ENCODE data around the gene RGS11. TPM values are rescaled to one million over a fixed set of nuclear protein-coding genes. Genes with fewer than 3 reads are reported as not detected.
A peak's percentile ranks its signal among the peaks of the same experiment; 100 is the strongest.

RGS11 gene
- total RNA-seq, 2 experiments from 2014 or later: 0.10 to 0.40 TPM

- H3K9me3 Mint-ChIP-seq: no peaks in the 10 kb centered on the region
- ChIA-PET CTCF (interaction anchor here (1.3 kb wide), 1 partner anchor 202 kb away, joined by 4 read pairs; no protein-coding TSS in a partner anchor), POLR2A (interaction anchor here (1.0 to 1.2 kb wide), 2 partner anchors 43 to 74 kb away, joined by 3 read pairs; partner anchors contain the start of gene AXIN1)
- no peaks in the 10 kb centered on the region for H3K27me3 Mint-ChIP-seq
- peaks cover 9% of the 10 kb centered on the region for H3K4me1 Mint-ChIP-seq
- H3K4me3 Mint-ChIP-seq: no peak overlapping the region
- H3K27ac Mint-ChIP-seq: no peak overlapping the region
- peak; percentile 26 for DNase-seq
- peaks cover 11% of the 10 kb centered on the region for H3K36me3 Mint-ChIP-seq (ENCODE audit: low read depth)
These were observed 33.7 kb upstream of the RGS11 start for GRCh38 chr16:309476-309875.

- Mint-ChIP-seq H3K27me3 (no peaks in the 10 kb centered on the region), H3K36me3 (ENCODE audit: low read depth) (peaks cover 11% of the 10 kb centered on the region), H3K27ac (no peak overlapping the region), H3K9me3 (no peaks in the 10 kb centered on the region), H3K4me1 (peaks cover 9% of the 10 kb centered on the region), H3K4me3 (no peak overlapping the region)
- POLR2A ChIA-PET: no interaction called here
- no peak for DNase-seq
- CTCF ChIA-PET: no interaction called here
These were observed 32.1 kb upstream of the RGS11 start for GRCh38 chr16:307691-308312.

- Mint-ChIP-seq H3K4me1 (peaks cover 9% of the 10 kb centered on the region), H3K27ac (no peak overlapping the region), H3K4me3 (no peak overlapping the region), H3K27me3 (no peaks in the 10 kb centered on the region), H3K9me3 (no peaks in the 10 kb centered on the region), H3K36me3 (ENCODE audit: low read depth) (peaks cover 5% of the 10 kb centered on the region)
- CTCF ChIA-PET: no interaction called here
- POLR2A ChIA-PET: no interaction called here
- DNase-seq: no peak
These were observed 31.2 kb upstream of the RGS11 start for GRCh38 chr16:306911-307370.

GRCh38 chr16:305916-306626, 30.3 kb upstream of the RGS11 start:
- ChIA-PET POLR2A (no interaction called here), CTCF (no interaction called here)
- Mint-ChIP-seq H3K4me3 (no peak overlapping the region), H3K27me3 (no peaks in the 10 kb centered on the region), H3K36me3 (ENCODE audit: low read depth) (peaks cover 3% of the 10 kb centered on the region), H3K27ac (no peak overlapping the region), H3K4me1 (peaks cover 9% of the 10 kb centered on the region), H3K9me3 (no peaks in the 10 kb centered on the region)
- no peak for DNase-seq

GRCh38 chr16:303760-304505, 28.2 kb upstream of the RGS11 start:
- Mint-ChIP-seq H3K9me3 (no peaks in the 10 kb centered on the region), H3K27ac (no peak overlapping the region), H3K27me3 (no peaks in the 10 kb centered on the region), H3K4me3 (no peak overlapping the region), H3K36me3 (ENCODE audit: low read depth) (no peaks in the 10 kb centered on the region), H3K4me1 (peaks cover 2% of the 10 kb centered on the region)
- ChIA-PET CTCF (no interaction called here), POLR2A (no interaction called here)
- DNase-seq: no peak

GRCh38 chr16:301950-302349, 26.2 kb upstream of the RGS11 start:
- Mint-ChIP-seq H3K27me3 (no peaks in the 10 kb centered on the region), H3K36me3 (ENCODE audit: low read depth) (no peaks in the 10 kb centered on the region), H3K27ac (no peak overlapping the region), H3K4me3 (no peak overlapping the region), H3K4me1 (no peaks in the 10 kb centered on the region), H3K9me3 (no peaks in the 10 kb centered on the region)
- no peak for DNase-seq
- ChIA-PET CTCF (no interaction called here), POLR2A (no interaction called here)

GRCh38 chr16:301235-301634, 25.5 kb upstream of the RGS11 start:
- no peak for DNase-seq
- no peaks in the 10 kb centered on the region for H3K9me3 Mint-ChIP-seq
- no peaks in the 10 kb centered on the region for H3K4me1 Mint-ChIP-seq
- H3K27ac Mint-ChIP-seq: no peak overlapping the region
- POLR2A ChIA-PET: no interaction called here
- CTCF ChIA-PET: interaction anchor here (0.7 kb wide), 1 partner anchor 60 kb away, joined by 3 read pairs; no protein-coding TSS in a partner anchor
- H3K4me3 Mint-ChIP-seq: no peak overlapping the region
- H3K36me3 Mint-ChIP-seq (ENCODE audit: low read depth): no peaks in the 10 kb centered on the region
- H3K27me3 Mint-ChIP-seq: no peaks in the 10 kb centered on the region

- Mint-ChIP-seq H3K4me1 (no peaks in the 10 kb centered on the region), H3K36me3 (ENCODE audit: low read depth) (no peaks in the 10 kb centered on the region), H3K4me3 (no peak overlapping the region), H3K27ac (no peak overlapping the region), H3K9me3 (no peaks in the 10 kb centered on the region), H3K27me3 (no peaks in the 10 kb centered on the region)
- DNase-seq: no peak
- CTCF ChIA-PET: no interaction called here
- POLR2A ChIA-PET: no interaction called here
These were observed 22.1 kb upstream of the RGS11 start for GRCh38 chr16:297832-298231.

GRCh38 chr16:296806-297510, 21.2 kb upstream of the RGS11 start:
- Mint-ChIP-seq H3K27ac (no peak overlapping the region), H3K4me1 (no peaks in the 10 kb centered on the region), H3K36me3 (ENCODE audit: low read depth) (peaks cover 2% of the 10 kb centered on the region), H3K4me3 (no peak overlapping the region), H3K27me3 (no peaks in the 10 kb centered on the region), H3K9me3 (no peaks in the 10 kb centered on the region)
- POLR2A ChIA-PET: no interaction called here
- DNase-seq: no peak
- CTCF ChIA-PET: no interaction called here

GRCh38 chr16:296276-296675, 20.5 kb upstream of the RGS11 start:
- peaks cover 2% of the 10 kb centered on the region for H3K36me3 Mint-ChIP-seq (ENCODE audit: low read depth)
- ChIA-PET POLR2A (no interaction called here), CTCF (no interaction called here)
- no peak for DNase-seq
- H3K9me3 Mint-ChIP-seq: no peaks in the 10 kb centered on the region
- H3K4me3 Mint-ChIP-seq: no peak overlapping the region
- H3K27me3 Mint-ChIP-seq: no peaks in the 10 kb centered on the region
- H3K27ac Mint-ChIP-seq: no peak overlapping the region
- no peaks in the 10 kb centered on the region for H3K4me1 Mint-ChIP-seq

- peaks cover 2% of the 10 kb centered on the region for H3K36me3 Mint-ChIP-seq (ENCODE audit: low read depth)
- POLR2A ChIA-PET: no interaction called here
- no peaks in the 10 kb centered on the region for H3K9me3 Mint-ChIP-seq
- H3K4me3 Mint-ChIP-seq: no peak overlapping the region
- H3K4me1 Mint-ChIP-seq: no peaks in the 10 kb centered on the region
- H3K27me3 Mint-ChIP-seq: no peaks in the 10 kb centered on the region
- CTCF ChIA-PET: no interaction called here
- DNase-seq: no peak
- no peak overlapping the region for H3K27ac Mint-ChIP-seq
These were observed 17.5 kb upstream of the RGS11 start for GRCh38 chr16:293043-293775.

- Mint-ChIP-seq H3K9me3 (no peaks in the 10 kb centered on the region), H3K4me1 (no peaks in the 10 kb centered on the region), H3K36me3 (ENCODE audit: low read depth) (peaks cover 6% of the 10 kb centered on the region), H3K27ac (no peak overlapping the region), H3K27me3 (no peaks in the 10 kb centered on the region), H3K4me3 (no peak overlapping the region)
- CTCF ChIA-PET: no interaction called here
- POLR2A ChIA-PET: no interaction called here
- DNase-seq: no peak
These were observed 15.8 kb upstream of the RGS11 start for GRCh38 chr16:291539-291938.
